ENCODE results near the gene ATP2C2. TPM values are rescaled to one million over a fixed set of nuclear protein-coding genes. Genes with fewer than 3 reads are reported as not detected.

Gene ATP2C2
- total RNA-seq, 4 donors from 2014 or later = 12.9 to 26.9 (median 18.6) TPM

DNA sequence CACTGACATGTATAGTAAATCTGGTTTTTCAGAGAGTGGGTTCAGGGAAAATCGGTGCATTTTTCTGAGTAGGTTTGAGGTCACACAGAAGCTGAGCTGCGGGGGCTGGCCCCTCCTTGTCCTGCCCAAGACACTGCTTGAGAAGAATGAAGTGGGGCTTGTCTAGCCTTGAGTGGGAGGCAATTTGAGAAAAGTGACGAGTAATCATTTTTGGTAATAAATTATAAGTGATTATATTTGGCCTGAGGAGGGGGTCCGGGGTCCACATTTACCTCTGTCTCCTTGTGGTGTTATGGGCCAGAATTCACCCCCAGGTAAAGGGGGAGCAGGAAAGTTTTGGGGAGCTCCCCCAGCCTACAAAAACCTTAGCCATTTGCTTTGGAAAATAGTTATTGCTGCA is 45.6 kb upstream of the ATP2C2 start:
- 66 to 74% methylated on average over 4 of the region's 4 CpGs for WGBS, 2 donors
- intact Hi-C loops (cut with DNase I) = no loop called here
- no peaks in the 10 kb centered on the region for H3K36me3 ChIP-seq
- no peaks in the 10 kb centered on the region for H3K4me1 ChIP-seq
- TF ChIP-seq POLR2A (IDR thresholded peaks at IDR 0.05) = no peak
- TF ChIP-seq, protein P1, sequence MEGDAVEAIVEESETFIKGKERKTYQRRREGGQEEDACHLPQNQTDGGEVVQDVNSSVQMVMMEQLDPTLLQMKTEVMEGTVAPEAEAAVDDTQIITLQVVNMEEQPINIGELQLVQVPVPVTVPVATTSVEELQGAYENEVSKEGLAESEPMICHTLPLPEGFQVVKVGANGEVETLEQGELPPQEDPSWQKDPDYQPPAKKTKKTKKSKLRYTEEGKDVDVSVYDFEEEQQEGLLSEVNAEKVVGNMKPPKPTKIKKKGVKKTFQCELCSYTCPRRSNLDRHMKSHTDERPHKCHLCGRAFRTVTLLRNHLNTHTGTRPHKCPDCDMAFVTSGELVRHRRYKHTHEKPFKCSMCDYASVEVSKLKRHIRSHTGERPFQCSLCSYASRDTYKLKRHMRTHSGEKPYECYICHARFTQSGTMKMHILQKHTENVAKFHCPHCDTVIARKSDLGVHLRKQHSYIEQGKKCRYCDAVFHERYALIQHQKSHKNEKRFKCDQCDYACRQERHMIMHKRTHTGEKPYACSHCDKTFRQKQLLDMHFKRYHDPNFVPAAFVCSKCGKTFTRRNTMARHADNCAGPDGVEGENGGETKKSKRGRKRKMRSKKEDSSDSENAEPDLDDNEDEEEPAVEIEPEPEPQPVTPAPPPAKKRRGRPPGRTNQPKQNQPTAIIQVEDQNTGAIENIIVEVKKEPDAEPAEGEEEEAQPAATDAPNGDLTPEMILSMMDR (IDR thresholded peaks at IDR 0.05) = no peak
- no peak for DNase-seq
- no peak overlapping the region for H3K27ac ChIP-seq
- H3K27me3 ChIP-seq = no peaks in the 10 kb centered on the region
- no peaks in the 10 kb centered on the region for H3K9me3 ChIP-seq
- H3K4me3 ChIP-seq (replicated peaks in 1 of 3) = no peak overlapping the region

DNA sequence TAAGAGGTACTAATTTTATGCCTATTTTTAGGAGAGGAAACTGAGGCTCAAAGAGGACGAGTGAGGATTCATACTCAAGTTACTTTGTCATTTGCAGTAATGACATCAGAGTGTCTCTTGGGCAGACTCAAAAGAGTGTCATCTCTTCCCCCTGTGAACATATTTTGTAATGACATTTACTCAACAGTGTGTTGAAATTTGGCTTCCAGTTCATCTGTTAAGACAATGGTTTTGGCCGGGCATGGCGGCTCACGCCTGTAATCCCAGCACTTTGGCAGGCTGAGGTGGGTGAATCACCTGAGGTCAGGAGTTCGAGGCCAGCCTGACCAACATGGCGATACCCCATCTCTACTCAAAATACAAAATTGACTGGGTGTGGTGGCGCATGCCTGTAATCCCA is 44.7 kb upstream of the ATP2C2 start:
- Histone ChIP-seq H3K27me3 (no peaks in the 10 kb centered on the region), H3K36me3 (no peaks in the 10 kb centered on the region), H3K4me3 (replicated peaks in 1 of 3) (no peak overlapping the region), H3K27ac (no peak overlapping the region), H3K9me3 (no peaks in the 10 kb centered on the region), H3K4me1 (no peaks in the 10 kb centered on the region)
- intact Hi-C loops (cut with DNase I) = no loop called here
- 93 to 99% methylated on average over 7 of the region's 7 CpGs for WGBS, 2 donors
- no peak for TF ChIP-seq POLR2A (IDR thresholded peaks at IDR 0.05)
- TF ChIP-seq, protein P1 (IDR thresholded peaks at IDR 0.05) = no peak
- no peak for DNase-seq

DNA sequence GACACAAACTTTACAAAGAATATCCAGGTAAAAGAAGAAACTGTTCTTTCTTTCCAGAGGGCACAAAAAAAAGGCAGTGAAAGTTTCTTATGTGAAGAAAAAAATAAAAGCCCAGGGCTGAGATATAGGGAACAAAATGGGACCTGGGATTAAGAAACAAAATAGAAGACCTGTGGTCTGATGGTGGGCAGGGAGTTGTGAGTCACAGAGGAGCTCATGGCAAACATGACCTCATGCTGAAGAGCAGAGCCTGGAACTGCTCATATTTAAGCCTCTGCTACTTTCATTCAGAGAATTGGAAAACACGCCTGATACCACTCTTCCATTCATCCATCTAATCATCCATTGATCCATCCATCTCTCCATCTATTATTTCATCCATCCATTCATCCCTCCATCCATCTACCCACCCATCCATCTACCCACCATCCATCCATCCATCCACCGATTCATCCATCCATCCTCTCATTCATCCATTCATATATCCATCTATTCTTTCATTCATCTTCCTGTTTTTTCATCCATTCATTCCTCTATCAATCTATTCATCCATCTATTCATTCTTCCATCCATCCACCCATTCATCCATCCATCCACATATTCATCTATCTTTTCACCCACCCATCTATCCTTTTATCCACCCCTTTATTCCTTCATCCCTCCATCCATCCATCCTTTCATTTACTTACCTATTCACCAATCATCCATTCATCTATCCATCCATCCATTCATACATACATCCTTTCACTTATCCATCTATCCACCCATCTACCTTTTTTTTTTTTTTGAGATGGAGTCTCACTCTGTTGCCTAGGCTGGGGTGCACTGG is 43.7 kb upstream of the ATP2C2 start:
- no peak for DNase-seq
- Histone ChIP-seq H3K4me1 (no peaks in the 10 kb centered on the region), H3K27ac (no peak overlapping the region), H3K4me3 (replicated peaks in 1 of 3) (no peak overlapping the region), H3K9me3 (no peaks in the 10 kb centered on the region), H3K27me3 (no peaks in the 10 kb centered on the region), H3K36me3 (no peaks in the 10 kb centered on the region)
- intact Hi-C loops (cut with DNase I) = no loop called here
- WGBS, 2 donors = 50 to 78% methylated on average over 2 of the region's 2 CpGs
- TF ChIP-seq, protein P1 (IDR thresholded peaks at IDR 0.05) = no peak
- TF ChIP-seq POLR2A (IDR thresholded peaks at IDR 0.05) = no peak

DNA sequence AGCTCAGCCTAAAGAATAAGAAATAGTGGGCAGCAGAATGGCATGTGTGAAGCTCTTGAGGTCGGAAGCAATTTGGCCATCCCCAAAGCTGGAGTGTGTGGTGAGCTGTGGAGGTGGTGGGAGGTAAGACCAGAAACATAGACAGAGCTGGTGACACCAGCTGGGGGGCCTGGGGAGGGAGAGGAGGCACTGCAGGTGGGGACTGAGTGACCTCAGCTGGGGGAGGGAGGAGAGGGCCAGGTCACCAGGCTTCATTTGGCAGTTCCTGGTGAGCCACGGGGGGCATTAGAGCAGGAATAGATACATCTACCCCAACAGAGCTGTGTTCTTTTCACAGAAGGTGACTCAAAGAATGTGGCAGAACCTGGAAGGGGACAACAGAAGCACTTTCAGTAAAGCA is 41.8 kb upstream of the ATP2C2 start:
- no peaks in the 10 kb centered on the region for H3K4me1 ChIP-seq
- no peaks in the 10 kb centered on the region for H3K27me3 ChIP-seq
- H3K9me3 ChIP-seq = no peaks in the 10 kb centered on the region
- H3K4me3 ChIP-seq (replicated peaks in 1 of 3) = no peak overlapping the region
- H3K36me3 ChIP-seq = no peaks in the 10 kb centered on the region
- WGBS, 2 donors = 79 to 90% methylated on average over 2 of the region's 2 CpGs
- no peak overlapping the region for H3K27ac ChIP-seq
- intact Hi-C loops (cut with DNase I) = no loop called here
- DNase-seq = no peak
- TF ChIP-seq POLR2A (IDR thresholded peaks at IDR 0.05) = no peak
- TF ChIP-seq, protein P1 (IDR thresholded peaks at IDR 0.05) = no peak

DNA sequence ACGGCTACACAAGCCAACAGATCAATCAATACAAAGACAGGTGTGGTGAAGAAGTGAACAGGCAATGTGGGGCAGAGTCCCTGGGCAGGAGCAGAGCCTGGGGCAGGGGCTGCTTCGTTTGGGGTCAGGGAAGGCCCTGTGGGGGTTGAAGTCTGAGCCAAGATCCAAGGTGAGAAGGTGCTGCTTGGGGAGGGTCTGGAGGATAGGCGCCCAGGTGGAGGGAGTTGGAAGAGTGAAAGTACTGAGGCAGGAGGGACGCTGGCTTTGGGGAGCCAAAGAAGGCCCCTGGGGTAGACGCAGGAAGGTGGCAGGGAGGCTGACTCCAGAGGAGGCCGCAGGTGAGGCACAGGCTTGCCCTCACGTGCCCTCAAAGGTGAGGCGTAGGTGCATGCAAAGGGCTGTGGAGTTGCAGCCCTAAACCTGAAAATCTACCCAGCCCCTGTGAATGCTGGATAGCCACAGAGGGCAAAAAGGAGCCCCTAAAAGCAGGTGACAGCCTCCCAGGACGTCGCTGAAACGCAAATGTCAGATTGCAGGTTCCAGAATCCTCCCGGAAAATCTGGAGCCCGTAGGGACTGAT is 40.3 kb upstream of the ATP2C2 start:
- H3K27ac ChIP-seq = no peak overlapping the region
- 83 to 87% methylated on average over 13 of the region's 13 CpGs for WGBS, 2 donors
- peaks cover 0 to 2% of the 10 kb centered on the region in 2 donors for H3K4me1 ChIP-seq
- H3K36me3 ChIP-seq = no peaks in the 10 kb centered on the region
- no peak for DNase-seq
- H3K4me3 ChIP-seq (replicated peaks in 1 of 3) = no peak overlapping the region
- TF ChIP-seq, protein P1 (IDR thresholded peaks at IDR 0.05) = no peak
- TF ChIP-seq POLR2A (IDR thresholded peaks at IDR 0.05) = no peak
- intact Hi-C loops (cut with DNase I) = no loop called here
- no peaks in the 10 kb centered on the region for H3K27me3 ChIP-seq
- H3K9me3 ChIP-seq = no peaks in the 10 kb centered on the region
